Progenitor cell of endocrine pancreas (in vitro differentiated cells): Measurements from ENCODE around the gene HOXB6. TPM values are rescaled to one million over a fixed set of nuclear protein-coding genes. Genes with fewer than 3 reads are reported as not detected.

Experiments used
- DNase-seq: peaks from one replicate; pipeline ENCODE4 v3.0.0; 2021; ENCODE audit warnings: low spot score; ENCODE audit not compliant: unreplicated experiment
- H3K27ac Mint-ChIP-seq: 2 replicates; pipeline ENCODE4 v1.8.0; 2021; ENCODE audit warnings: mild to moderate bottlenecking, moderate library complexity, mixed read lengths
- H3K27me3 Mint-ChIP-seq: 2 replicates; pipeline ENCODE4 v1.8.0; 2021; ENCODE audit warnings: mixed read lengths
- H3K36me3 Mint-ChIP-seq: 2 replicates; pipeline ENCODE4 v1.8.0; 2022; ENCODE audit warnings: mixed read lengths; ENCODE audit not compliant: insufficient read depth
- H3K4me1 Mint-ChIP-seq: 2 replicates; pipeline ENCODE4 v1.8.0; 2021; ENCODE audit warnings: low read depth, mixed read lengths
- H3K4me3 Mint-ChIP-seq: 2 replicates; pipeline ENCODE4 v1.8.0; 2021; ENCODE audit warnings: low read depth, mild to moderate bottlenecking, moderate library complexity, mixed read lengths
- H3K9me3 Mint-ChIP-seq: 2 replicates; pipeline ENCODE4 v1.8.0; 2021; ENCODE audit warnings: low read depth, mixed read lengths
- CTCF ChIP-seq: fragments of 200-600 bp; sonication (generic); IDR thresholded peaks from one replicate; pipeline ENCODE4 v1.5.0; 2021; ENCODE audit warnings: antibody characterized with exemption, mild to moderate bottlenecking; ENCODE audit not compliant: unreplicated experiment
- total RNA-seq: library from RNA; stranded (reverse); gene quantifications from 2 replicates; pipeline ENCODE4 v1.2.1, GENCODE V29; 2021

The HOXB6 gene
- total RNA-seq, 1 donor from 2014 or later = 0.96 TPM

GRCh38 chr17:48589060-48589830, 15.5 kb downstream of the HOXB6 start:
- Mint-ChIP-seq H3K27me3 (peaks cover 100% of the 10 kb centered on the region), H3K4me3 (peak overlapping the region; percentile 61), H3K27ac (peak overlapping the region; percentile 79), H3K9me3 (no peaks in the 10 kb centered on the region), H3K36me3 (peaks cover 1% of the 10 kb centered on the region), H3K4me1 (peaks cover 4% of the 10 kb centered on the region)
- TF ChIP-seq CTCF = no peak
- DNase-seq = no peak

- no peaks in the 10 kb centered on the region for H3K9me3 Mint-ChIP-seq
- H3K36me3 Mint-ChIP-seq = peaks cover 1% of the 10 kb centered on the region
- peaks cover 4% of the 10 kb centered on the region for H3K4me1 Mint-ChIP-seq
- peak overlapping the region; percentile 61 for H3K4me3 Mint-ChIP-seq
- no peak for DNase-seq
- no peak for TF ChIP-seq CTCF
- H3K27ac Mint-ChIP-seq = peak overlapping the region; percentile 69
- peaks cover 100% of the 10 kb centered on the region for H3K27me3 Mint-ChIP-seq
Measured at GRCh38 chr17:48588528-48588927, 16.3 kb downstream of the HOXB6 start.

GRCh38 chr17:48588074-48588415, 16.7 kb downstream of the HOXB6 start:
- Mint-ChIP-seq H3K9me3 (no peaks in the 10 kb centered on the region), H3K27me3 (peaks cover 100% of the 10 kb centered on the region), H3K36me3 (peaks cover 1% of the 10 kb centered on the region), H3K4me3 (peak overlapping the region; percentile 63), H3K27ac (no peak overlapping the region), H3K4me1 (peaks cover 4% of the 10 kb centered on the region)
- TF ChIP-seq CTCF = no peak
- DNase-seq = no peak

- peaks cover 4% of the 10 kb centered on the region for H3K4me1 Mint-ChIP-seq
- H3K9me3 Mint-ChIP-seq = no peaks in the 10 kb centered on the region
- no peak overlapping the region for H3K27ac Mint-ChIP-seq
- peak overlapping the region; percentile 63 for H3K4me3 Mint-ChIP-seq
- H3K27me3 Mint-ChIP-seq = peaks cover 100% of the 10 kb centered on the region
- H3K36me3 Mint-ChIP-seq = peaks cover 1% of the 10 kb centered on the region
- no peak for TF ChIP-seq CTCF
- DNase-seq = no peak
Measured at GRCh38 chr17:48587276-48588073, 17.3 kb downstream of the HOXB6 start.

- Mint-ChIP-seq H3K36me3 (peaks cover 1% of the 10 kb centered on the region), H3K4me3 (peak overlapping the region; percentile 63), H3K27ac (no peak overlapping the region), H3K27me3 (peaks cover 100% of the 10 kb centered on the region), H3K9me3 (no peaks in the 10 kb centered on the region), H3K4me1 (peaks cover 4% of the 10 kb centered on the region)
- no peak for TF ChIP-seq CTCF
- DNase-seq = no peak
Measured at GRCh38 chr17:48586355-48587258, 18.2 kb downstream of the HOXB6 start.
